SK-N-MC (cell line): Measurements from ENCODE around the gene THEM4.

Experiments used
- EZH2 ChIP-seq: fragments of 200-600 bp; sonication (generic); IDR thresholded peaks from one replicate; pipeline ENCODE4 v1.6.1; 2017; ENCODE audit warnings: antibody characterized with exemption
- FOXP2 ChIP-seq: optimal IDR thresholded peaks from 2 replicates; pipeline ENCODE3; 2011; ENCODE audit warnings: mild to moderate bottlenecking, moderate library complexity; ENCODE audit not compliant: insufficient read depth; ENCODE audit errors: extremely low read length, control extremely low read depth
- POLR2AphosphoS5 ChIP-seq: IDR thresholded peaks from 2 replicates; pipeline ENCODE4 v1.6.1; 2012; ENCODE audit warnings: mild to moderate bottlenecking, low read depth, low read length, borderline replicate concordance

DNA sequence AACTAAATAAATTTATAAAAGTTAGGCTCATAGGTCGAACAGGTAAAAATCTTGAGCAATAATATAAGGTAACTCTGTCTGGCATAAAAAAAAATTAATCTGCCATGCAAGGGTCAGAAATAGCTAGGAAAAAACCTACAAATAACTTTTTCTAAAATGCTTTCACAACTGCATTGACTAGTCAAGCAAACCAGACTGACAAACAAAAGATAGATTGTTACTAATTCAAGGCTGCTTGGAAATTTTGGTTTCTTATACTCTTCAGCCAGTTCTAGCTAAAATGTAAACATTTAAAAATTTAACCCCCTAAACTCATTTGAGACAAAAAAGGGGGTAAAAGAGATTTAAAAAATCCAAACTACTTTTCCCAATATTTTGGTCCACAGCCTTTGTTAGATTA lies 43.5 kb upstream of the THEM4 start:
- TF ChIP-seq POLR2AphosphoS5 (no peak), EZH2 (no peak), FOXP2 (no peak)
